Iris pigment epithelial cell (primary cell): ENCODE measurements around the gene GPX4.

Experiments used
- DNase-seq: peaks from one replicate; pipeline ENCODE4 v3.0.0-alpha.2; 2011; ENCODE audit warnings: low read depth

GPX4 gene

GRCh38 chr19:1084024-1084868 is 19.5 kb upstream of the GPX4 start:
- DNase-seq: no peak

GRCh38 chr19:1085053-1085658 is 18.6 kb upstream of the GPX4 start:
- DNase-seq: no peak

- DNase-seq: no peak
Observed at GRCh38 chr19:1085676-1086442, 17.9 kb upstream of the GPX4 start.

GRCh38 chr19:1086613-1087012 is 17.2 kb upstream of the GPX4 start:
- DNase-seq: no peak

- no peak for DNase-seq
Observed at GRCh38 chr19:1087813-1088415, 15.9 kb upstream of the GPX4 start.

- DNase-seq: no peak
Observed at GRCh38 chr19:1088416-1089010, 15.3 kb upstream of the GPX4 start.

- no peak for DNase-seq
Observed at GRCh38 chr19:1089126-1089771, 14.5 kb upstream of the GPX4 start.

- no peak for DNase-seq
Observed at GRCh38 chr19:1089891-1090290, 13.9 kb upstream of the GPX4 start.

GRCh38 chr19:1090731-1091543 is 12.9 kb upstream of the GPX4 start:
- no peak for DNase-seq

GRCh38 chr19:1091544-1092175 is 12.1 kb upstream of the GPX4 start:
- no peak for DNase-seq

- no peak for DNase-seq
Observed at GRCh38 chr19:1093330-1093729, 10.5 kb upstream of the GPX4 start.

- DNase-seq: no peak
Observed at GRCh38 chr19:1093811-1094553, 9.8 kb upstream of the GPX4 start.

- no peak for DNase-seq
Observed at GRCh38 chr19:1094655-1094977, 9.2 kb upstream of the GPX4 start.

GRCh38 chr19:1094978-1095701 is 8.7 kb upstream of the GPX4 start, which contains the start of gene POLR2E:
Gene POLR2E (minus strand): TSS chr19:1095375. CDS start chr19:1095315, 60 bp downstream.
- DNase-seq: peak; percentile 97

GRCh38 chr19:1097810-1098176 is 6.0 kb upstream of the GPX4 start:
- no peak for DNase-seq

GRCh38 chr19:1098177-1099051 is 5.4 kb upstream of the GPX4 start:
- no peak for DNase-seq

GRCh38 chr19:1101337-1101698 is 2.5 kb upstream of the GPX4 start:
- no peak for DNase-seq
